HG03196 (cell line): Measurements from ENCODE around the gene RELL1.

Source experiments
- ATAC-seq: cut with Tn5 transposase; IDR thresholded peaks from one replicate; pipeline ENCODE4 v1.9.1; 2021; ENCODE audit not compliant: unreplicated experiment

RELL1 gene

GRCh38 chr4:37686373-37687193, at the start of gene RELL1:
Gene RELL1 (minus strand): TSS chr4:37686376. CDS start chr4:37686287, 89 bp downstream.
- ATAC-seq: peak; percentile 82

GRCh38 chr4:37735578-37735977, 49.4 kb upstream of the RELL1 start:
- no peak for ATAC-seq

GRCh38 chr4:37734989-37735388, 48.8 kb upstream of the RELL1 start:
- ATAC-seq: no peak

- ATAC-seq: no peak
Measured at GRCh38 chr4:37733240-37733867, 47.2 kb upstream of the RELL1 start.

- ATAC-seq: no peak
Measured at GRCh38 chr4:37732526-37733186, 46.5 kb upstream of the RELL1 start.

DNA sequence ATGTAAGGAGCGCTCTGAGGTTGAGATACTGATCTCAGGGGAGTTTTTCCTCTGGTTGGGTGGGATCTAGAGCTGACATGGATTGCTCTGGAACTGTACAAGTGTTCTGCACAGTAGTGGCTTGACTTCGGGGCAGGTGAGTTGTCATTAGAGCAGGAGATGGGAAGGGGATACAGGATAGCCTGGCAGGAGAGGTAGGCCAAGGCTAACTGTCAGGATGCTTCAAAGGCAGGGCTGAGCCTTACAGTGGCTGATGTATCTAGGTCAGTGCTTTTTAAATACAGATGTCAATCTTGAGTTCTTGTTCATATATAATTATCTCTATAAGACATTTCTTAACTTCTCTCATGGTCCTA, 43.5 kb upstream of the RELL1 start:
- ATAC-seq: no peak

GRCh38 chr4:37728064-37728463, 41.9 kb upstream of the RELL1 start:
- ATAC-seq: no peak

DNA sequence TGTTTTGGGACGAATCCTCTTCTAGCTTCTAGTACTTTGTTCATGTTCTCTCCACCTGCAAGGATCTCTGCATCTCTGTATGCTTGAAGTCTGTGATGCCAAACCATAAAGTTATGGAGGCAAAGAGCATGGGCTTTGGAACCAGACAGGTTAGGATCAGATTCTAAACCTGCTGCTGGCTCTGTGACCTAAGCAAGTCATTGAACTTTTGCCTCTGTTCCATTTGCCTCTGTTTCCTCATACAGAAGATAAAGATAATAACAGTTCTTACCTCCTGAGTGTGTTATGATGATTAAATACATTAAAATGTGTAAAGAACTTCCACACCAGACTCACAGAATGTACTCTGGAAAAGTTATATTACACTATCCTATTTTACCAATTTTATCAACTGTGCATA, 41.5 kb upstream of the RELL1 start:
- ATAC-seq: no peak

GRCh38 chr4:37726666-37727065, 40.5 kb upstream of the RELL1 start:
- no peak for ATAC-seq

GRCh38 chr4:37725718-37726117, 39.5 kb upstream of the RELL1 start:
- ATAC-seq: no peak

- no peak for ATAC-seq
Measured at GRCh38 chr4:37723067-37723466, 36.9 kb upstream of the RELL1 start.

GRCh38 chr4:37721995-37722638, 35.9 kb upstream of the RELL1 start:
- ATAC-seq: no peak

DNA sequence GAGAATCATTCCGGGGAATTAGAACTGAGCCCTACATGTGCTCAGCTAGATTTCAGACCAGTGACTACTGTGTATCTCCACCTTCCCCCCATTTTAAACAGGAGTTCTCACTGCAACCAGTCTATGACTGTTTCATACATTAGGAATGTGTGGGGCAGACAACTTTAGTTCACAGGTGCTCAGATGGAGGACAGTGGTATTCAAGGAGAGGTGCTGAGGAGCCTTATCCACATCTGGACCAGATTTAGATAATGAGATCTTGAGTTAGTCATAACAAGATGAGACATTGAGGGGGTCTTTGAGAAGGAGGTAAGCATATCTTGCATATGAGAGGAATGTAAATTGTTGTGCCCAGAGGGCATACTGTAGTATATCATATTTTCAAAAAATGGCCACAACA, 32.8 kb upstream of the RELL1 start:
- ATAC-seq: no peak

- ATAC-seq: no peak
Measured at GRCh38 chr4:37717576-37717975, 31.4 kb upstream of the RELL1 start.

DNA sequence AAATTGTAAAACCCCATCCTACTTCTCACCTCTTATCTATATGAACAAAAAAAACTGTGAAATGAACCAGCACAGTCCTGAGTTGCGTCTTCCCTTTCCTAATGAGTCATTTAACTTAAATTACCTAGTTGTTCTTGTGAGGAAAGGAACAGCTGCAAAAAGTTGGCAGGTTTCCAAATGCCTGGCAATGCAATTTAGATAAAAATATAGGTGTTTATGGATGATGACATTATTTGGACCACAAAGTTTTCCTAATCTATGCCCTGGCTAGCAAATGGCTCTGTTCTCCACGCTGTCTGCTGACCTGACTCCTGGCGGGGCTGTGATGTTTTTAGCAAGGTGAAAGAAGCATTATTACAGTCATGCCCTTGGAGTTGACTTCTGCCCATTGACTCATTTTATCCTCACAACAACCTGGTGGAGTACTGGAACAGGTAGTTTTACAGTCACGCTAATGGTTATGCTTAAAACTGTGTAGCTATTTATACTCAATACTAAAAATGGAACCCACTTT, 29.8 kb upstream of the RELL1 start:
- ATAC-seq: peak; percentile 68

- no peak for ATAC-seq
Measured at GRCh38 chr4:37710491-37710890, 24.3 kb upstream of the RELL1 start.

GRCh38 chr4:37706032-37706431, 19.9 kb upstream of the RELL1 start:
- ATAC-seq: no peak

GRCh38 chr4:37705571-37705970, 19.4 kb upstream of the RELL1 start:
- no peak for ATAC-seq

GRCh38 chr4:37699868-37700481, 13.8 kb upstream of the RELL1 start:
- ATAC-seq: no peak

GRCh38 chr4:37697566-37697965, 11.4 kb upstream of the RELL1 start:
- no peak for ATAC-seq
